GM19328 (cell line): ENCODE results near the gene PLCXD1.
"Not testable (repeated sequence)": the region's sequence is repeated elsewhere in the genome, so short reads cannot be mapped to it uniquely, and the experiment has no call there.

Experiments used
- ATAC-seq: cut with Tn5 transposase; IDR thresholded peaks from one replicate; pipeline ENCODE4 v1.9.1; 2021; ENCODE audit warnings: mild to moderate bottlenecking, moderate library complexity; ENCODE audit not compliant: unreplicated experiment

The PLCXD1 gene

GRCh38 chrX:281166-281999, at the start of gene PLCXD1:
Gene PLCXD1 (plus strand): TSS chrX:281381. CDS start chrX:284188, 2,807 bp downstream.
- ATAC-seq, result no peak

GRCh38 chrX:231637-232277, 49.4 kb upstream of the PLCXD1 start:
- ATAC-seq, result peak; percentile 83

- not testable (repeated sequence) for ATAC-seq
Observed at GRCh38 chrX:232278-232655, 48.9 kb upstream of the PLCXD1 start.

GRCh38 chrX:236201-236600, 45.0 kb upstream of the PLCXD1 start:
- ATAC-seq, result not testable (repeated sequence)

GRCh38 chrX:250965-251364, 30.2 kb upstream of the PLCXD1 start:
- ATAC-seq, result no peak

- not testable (repeated sequence) for ATAC-seq
Observed at GRCh38 chrX:251396-252243, 29.6 kb upstream of the PLCXD1 start.

- ATAC-seq, result no peak
Observed at GRCh38 chrX:252244-252956, 28.8 kb upstream of the PLCXD1 start.

- no peak for ATAC-seq
Observed at GRCh38 chrX:252957-253291, 28.3 kb upstream of the PLCXD1 start.

GRCh38 chrX:253451-254297, 27.5 kb upstream of the PLCXD1 start:
- no peak for ATAC-seq

- no peak for ATAC-seq
Observed at GRCh38 chrX:254630-255215, 26.5 kb upstream of the PLCXD1 start.

- no peak for ATAC-seq
Observed at GRCh38 chrX:255923-256331, 25.3 kb upstream of the PLCXD1 start.

GRCh38 chrX:257054-257453, 24.1 kb upstream of the PLCXD1 start:
- ATAC-seq, result not testable (repeated sequence)

GRCh38 chrX:257681-258289, 23.4 kb upstream of the PLCXD1 start:
- no peak for ATAC-seq

- ATAC-seq, result no peak
Observed at GRCh38 chrX:258291-259040, 22.7 kb upstream of the PLCXD1 start.

- ATAC-seq, result no peak
Observed at GRCh38 chrX:259692-260355, 21.4 kb upstream of the PLCXD1 start.

GRCh38 chrX:261167-261918, 19.8 kb upstream of the PLCXD1 start:
- no peak for ATAC-seq

- no peak for ATAC-seq
Observed at GRCh38 chrX:261919-262352, 19.2 kb upstream of the PLCXD1 start.
